Skeletal muscle tissue (tissue), 4 donors: ENCODE data around the gene PKP3. TPM values are rescaled to one million over a fixed set of nuclear protein-coding genes. Genes with fewer than 3 reads are reported as not detected.

Source experiments
- H3K27ac ChIP-seq: one replicate; pipeline ENCODE4 v1.7.0; 2013; ENCODE audit warnings: mild to moderate bottlenecking, low read depth, low read length, inconsistent platforms
- H3K27me3 ChIP-seq, 3 donors: one replicate each; pipeline ENCODE4 v1.7.0; 2013; ENCODE audit warnings: low read length in 3 of 3; ENCODE audit not compliant: control insufficient read depth in 3 of 3, insufficient read depth in 3 of 3
- H3K36me3 ChIP-seq, 3 donors: one replicate each; pipeline ENCODE4 v1.7.0; 2013; ENCODE audit warnings: low read length in 3 of 3; ENCODE audit not compliant: control insufficient read depth in 3 of 3, insufficient read depth in 3 of 3
- H3K4me1 ChIP-seq, 3 donors: one replicate each; pipeline ENCODE4 v1.7.0; 2013; ENCODE audit warnings: low read length in 3 of 3, mild to moderate bottlenecking in 3 of 3; ENCODE audit not compliant: control insufficient read depth in 3 of 3, insufficient read depth in 3 of 3
- H3K4me3 ChIP-seq, 3 donors: one replicate each; pipeline ENCODE4 v1.7.0; 2013; ENCODE audit warnings: low read length in 3 of 3
- H3K9ac ChIP-seq, 3 donors: one replicate each; pipeline ENCODE4 v1.7.0; 2013; ENCODE audit warnings: low read length in 3 of 3, mild to moderate bottlenecking in 3 of 3, moderate library complexity in 2 of 3, low read depth in 1 of 3
- H3K9me3 ChIP-seq, 3 donors: one replicate each; pipeline ENCODE4 v1.7.0; 2013; ENCODE audit warnings: low read length in 3 of 3; ENCODE audit not compliant: control insufficient read depth in 3 of 3
- total RNA-seq: library from RNA; depleted of rRNA; stranded (reverse); fragments of >200 nt; gene quantifications from one replicate; pipeline ENCODE4 v1.2.3, GENCODE V29; 2014
- donor health status: Osteomylitis.

PKP3 gene
- total RNA-seq, 1 donor from 2014 or later, result 1.0 TPM

- no peaks in the 10 kb centered on the region for H3K9me3 ChIP-seq
- no peaks in the 10 kb centered on the region for H3K4me1 ChIP-seq
- no peak overlapping the region for H3K27ac ChIP-seq
- no peak overlapping the region for H3K4me3 ChIP-seq
- H3K27me3 ChIP-seq, result peaks cover 22 to 37% (median 36%) of the 10 kb centered on the region in 3 donors
- no peaks in the 10 kb centered on the region for H3K36me3 ChIP-seq
- no peak overlapping the region for H3K9ac ChIP-seq
Measured at GRCh38 chr11:379205-380094, 14.6 kb upstream of the PKP3 start.

- Histone ChIP-seq H3K4me1 (no peaks in the 10 kb centered on the region), H3K4me3 (no peak overlapping the region), H3K27me3 (peaks cover 22 to 37% (median 36%) of the 10 kb centered on the region in 3 donors), H3K9me3 (no peaks in the 10 kb centered on the region), H3K9ac (no peak overlapping the region), H3K36me3 (no peaks in the 10 kb centered on the region), H3K27ac (no peak overlapping the region)
Measured at GRCh38 chr11:380095-380480, 13.9 kb upstream of the PKP3 start.

DNA sequence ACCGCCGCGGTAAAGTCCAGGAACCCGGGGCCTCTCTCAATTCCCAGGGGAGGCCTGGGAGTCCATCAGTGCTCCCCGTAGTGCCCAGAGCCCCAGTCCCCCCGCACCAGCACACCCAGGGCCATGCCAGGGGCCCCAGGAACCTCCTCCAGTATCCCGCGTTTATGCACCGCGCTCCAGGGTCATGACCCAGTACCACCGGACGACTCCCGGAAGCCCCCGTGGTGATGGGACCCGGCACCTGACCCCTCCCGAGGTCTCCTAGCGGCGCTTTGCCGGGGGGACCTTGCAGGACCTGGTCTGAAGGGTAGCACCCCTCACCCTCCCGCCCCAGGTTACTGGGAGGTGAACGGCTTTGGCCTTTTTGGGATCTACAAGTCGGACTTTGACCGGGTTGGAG is 13.5 kb upstream of the PKP3 start:
- Histone ChIP-seq H3K27me3 (peaks cover 22 to 36% (median 35%) of the 10 kb centered on the region in 3 donors), H3K9me3 (no peaks in the 10 kb centered on the region), H3K4me3 (no peak overlapping the region), H3K36me3 (no peaks in the 10 kb centered on the region), H3K27ac (no peak overlapping the region), H3K9ac (no peak overlapping the region), H3K4me1 (no peaks in the 10 kb centered on the region)

DNA sequence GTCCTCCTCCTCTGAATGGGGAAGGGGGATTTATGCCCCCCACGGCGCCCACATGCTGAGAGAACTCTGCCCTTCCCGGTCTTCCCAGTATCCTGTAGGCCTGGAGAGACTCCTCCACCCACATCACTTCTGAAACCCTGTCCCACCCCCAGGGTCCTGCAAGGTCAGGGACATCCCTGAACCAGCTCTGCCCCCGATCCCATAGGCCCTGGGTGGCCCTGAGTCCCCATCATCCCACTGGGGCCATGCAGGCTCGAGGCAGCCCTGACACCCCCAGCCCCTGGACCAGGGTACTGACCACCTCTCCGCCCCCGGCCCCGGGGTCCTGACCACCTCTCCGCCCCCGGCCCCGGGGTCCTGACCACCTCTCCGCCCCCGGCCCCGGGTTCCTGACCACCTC is 13.0 kb upstream of the PKP3 start:
- no peak overlapping the region for H3K9ac ChIP-seq
- no peaks in the 10 kb centered on the region for H3K36me3 ChIP-seq
- H3K4me1 ChIP-seq, result no peaks in the 10 kb centered on the region
- peaks cover 22 to 36% (median 33%) of the 10 kb centered on the region in 3 donors for H3K27me3 ChIP-seq
- H3K9me3 ChIP-seq, result no peaks in the 10 kb centered on the region
- H3K4me3 ChIP-seq, result no peak overlapping the region
- H3K27ac ChIP-seq, result no peak overlapping the region

GRCh38 chr11:381501-382072 is 12.4 kb upstream of the PKP3 start:
- no peaks in the 10 kb centered on the region for H3K36me3 ChIP-seq
- no peak overlapping the region for H3K4me3 ChIP-seq
- H3K9me3 ChIP-seq, result peaks cover 0 to 2% (median 0%) of the 10 kb centered on the region in 3 donors
- H3K9ac ChIP-seq, result no peak overlapping the region
- no peaks in the 10 kb centered on the region for H3K4me1 ChIP-seq
- no peak overlapping the region for H3K27ac ChIP-seq
- H3K27me3 ChIP-seq, result peaks cover 22 to 36% (median 33%) of the 10 kb centered on the region in 3 donors

GRCh38 chr11:382081-382629 is 11.9 kb upstream of the PKP3 start:
- no peaks in the 10 kb centered on the region for H3K4me1 ChIP-seq
- no peak overlapping the region for H3K9ac ChIP-seq
- H3K4me3 ChIP-seq, result no peak overlapping the region
- H3K9me3 ChIP-seq, result peaks cover 0 to 5% (median 0%) of the 10 kb centered on the region in 3 donors
- no peaks in the 10 kb centered on the region for H3K36me3 ChIP-seq
- no peak overlapping the region for H3K27ac ChIP-seq
- H3K27me3 ChIP-seq, result peaks cover 22 to 36% (median 31%) of the 10 kb centered on the region in 3 donors

GRCh38 chr11:383431-383830 is 10.6 kb upstream of the PKP3 start:
- Histone ChIP-seq H3K4me1 (no peaks in the 10 kb centered on the region), H3K9me3 (peaks cover 0 to 5% (median 0%) of the 10 kb centered on the region in 3 donors), H3K36me3 (no peaks in the 10 kb centered on the region), H3K9ac (no peak overlapping the region), H3K27ac (no peak overlapping the region), H3K27me3 (peaks cover 15 to 28% (median 27%) of the 10 kb centered on the region in 3 donors), H3K4me3 (no peak overlapping the region)

GRCh38 chr11:384511-384910 is 9.5 kb upstream of the PKP3 start:
- H3K4me3 ChIP-seq, result no peak overlapping the region
- no peak overlapping the region for H3K27ac ChIP-seq
- H3K4me1 ChIP-seq, result no peaks in the 10 kb centered on the region
- no peak overlapping the region for H3K9ac ChIP-seq
- peaks cover 13 to 28% (median 27%) of the 10 kb centered on the region in 3 donors for H3K27me3 ChIP-seq
- no peaks in the 10 kb centered on the region for H3K36me3 ChIP-seq
- peaks cover 0 to 5% (median 0%) of the 10 kb centered on the region in 3 donors for H3K9me3 ChIP-seq

GRCh38 chr11:385594-386351 is 8.2 kb upstream of the PKP3 start:
- Histone ChIP-seq H3K9me3 (peaks cover 0 to 5% (median 0%) of the 10 kb centered on the region in 3 donors), H3K27ac (no peak overlapping the region)

More at GRCh38 chr11:385594-386351, 8.2 kb upstream of the PKP3 start:
- H3K36me3 ChIP-seq, result no peaks in the 10 kb centered on the region
- peaks cover 13 to 21% (median 20%) of the 10 kb centered on the region in 3 donors for H3K27me3 ChIP-seq
- no peak overlapping the region for H3K9ac ChIP-seq
- H3K4me1 ChIP-seq, result no peaks in the 10 kb centered on the region
- H3K4me3 ChIP-seq, result no peak overlapping the region
